Mucosa of descending colon (tissue), 3 donors: Measurements from ENCODE around the gene LRRIQ3. TPM values are rescaled to one million over a fixed set of nuclear protein-coding genes. Genes with fewer than 3 reads are reported as not detected.

ENCODE experiments used
- ATAC-seq: fragments of 200-7000 bp; cut with Tn5 transposase; one replicate; pipeline ENCODE4 v1.9.1; 2020; ENCODE audit warnings: mild to moderate bottlenecking, moderate library complexity
- DNase-seq, 3 donors: peaks; one replicate each; pipeline ENCODE4 v3.0.0-alpha.2; 2020
- H3K36me3 ChIP-seq: fragments of 200-600 bp; one replicate; pipeline ENCODE4 v1.8.0; 2021; ENCODE audit warnings: low read depth, mild to moderate bottlenecking
- H3K4me1 ChIP-seq: fragments of 200-600 bp; one replicate; pipeline ENCODE4 v1.8.0; 2021; ENCODE audit warnings: low read depth, mild to moderate bottlenecking
- H3K4me3 ChIP-seq: fragments of 200-600 bp; one replicate; pipeline ENCODE4 v1.8.0; 2021; ENCODE audit warnings: mild to moderate bottlenecking
- H3K9me3 ChIP-seq: fragments of 200-600 bp; one replicate; pipeline ENCODE4 v1.8.0; 2021; ENCODE audit warnings: mild to moderate bottlenecking
- intact Hi-C, 2 donors: fragments of 100-400 bp; cut with DNase I in 1 of 2; cut with micrococcal nuclease in 1 of 2; formaldehyde crosslinking; loops; one replicate each; pipeline versions ENCODE4 v1.11.0 to v1.11.1; 2022; cut with DNase I, micrococcal nuclease
- total RNA-seq, 3 donors: library from RNA; stranded (reverse); fragmentation: NEBNext Ultra II Directional in 2 of 3; extraction: Animal tissue kit (Norgen Biotek cat#: 25700) in 2 of 3; gene quantifications; one replicate each; pipeline versions ENCODE4 v1.2.1 to v1.2.4, GENCODE V29; 2021 to 2023
- TF ChIP-seq, protein P1 (sequence below): fragments of 200-600 bp; IDR thresholded peaks from one replicate; pipeline ENCODE4 v1.8.0; 2022; ENCODE audit warnings: antibody characterized with exemption, mild to moderate bottlenecking
- donor health status: DM: no; HTN: no; CAD: no; lungs with moderate emphysema.
- donor health status: DM: no; HTN: no; CAD: no.
- donor health status: DM: no; HTN: yes; CAD: no.

LRRIQ3 gene
- total RNA-seq, 3 donors from 2014 or later: 0.38 to 0.72 (median 0.63) TPM

DNA sequence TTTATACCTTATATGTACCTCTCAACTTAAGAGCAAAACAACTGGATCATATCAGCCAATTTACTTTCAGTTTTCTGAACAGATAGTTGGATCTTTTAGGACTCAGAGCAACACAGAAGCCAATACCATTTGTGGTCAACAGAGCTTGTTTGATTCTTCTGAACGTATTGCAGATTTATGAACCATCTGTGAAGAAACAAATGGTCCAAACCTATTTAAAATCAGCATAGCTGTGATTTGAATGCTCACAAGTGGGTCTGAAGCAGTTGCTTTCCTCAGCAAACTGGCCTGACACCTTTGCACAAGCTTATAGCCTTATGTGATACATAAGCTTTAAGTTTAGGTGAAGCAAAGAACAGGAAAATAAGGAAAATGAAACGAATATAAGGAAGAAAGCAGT is 147.6 kb downstream of the LRRIQ3 start:
- TF ChIP-seq, protein P1, sequence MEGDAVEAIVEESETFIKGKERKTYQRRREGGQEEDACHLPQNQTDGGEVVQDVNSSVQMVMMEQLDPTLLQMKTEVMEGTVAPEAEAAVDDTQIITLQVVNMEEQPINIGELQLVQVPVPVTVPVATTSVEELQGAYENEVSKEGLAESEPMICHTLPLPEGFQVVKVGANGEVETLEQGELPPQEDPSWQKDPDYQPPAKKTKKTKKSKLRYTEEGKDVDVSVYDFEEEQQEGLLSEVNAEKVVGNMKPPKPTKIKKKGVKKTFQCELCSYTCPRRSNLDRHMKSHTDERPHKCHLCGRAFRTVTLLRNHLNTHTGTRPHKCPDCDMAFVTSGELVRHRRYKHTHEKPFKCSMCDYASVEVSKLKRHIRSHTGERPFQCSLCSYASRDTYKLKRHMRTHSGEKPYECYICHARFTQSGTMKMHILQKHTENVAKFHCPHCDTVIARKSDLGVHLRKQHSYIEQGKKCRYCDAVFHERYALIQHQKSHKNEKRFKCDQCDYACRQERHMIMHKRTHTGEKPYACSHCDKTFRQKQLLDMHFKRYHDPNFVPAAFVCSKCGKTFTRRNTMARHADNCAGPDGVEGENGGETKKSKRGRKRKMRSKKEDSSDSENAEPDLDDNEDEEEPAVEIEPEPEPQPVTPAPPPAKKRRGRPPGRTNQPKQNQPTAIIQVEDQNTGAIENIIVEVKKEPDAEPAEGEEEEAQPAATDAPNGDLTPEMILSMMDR: no peak
- intact Hi-C loops: no loop called here
- Histone ChIP-seq H3K4me3 (no peak overlapping the region), H3K36me3 (no peaks in the 10 kb centered on the region), H3K9me3 (no peaks in the 10 kb centered on the region), H3K4me1 (no peaks in the 10 kb centered on the region)
- ATAC-seq: no peak
- DNase-seq: no peak

DNA sequence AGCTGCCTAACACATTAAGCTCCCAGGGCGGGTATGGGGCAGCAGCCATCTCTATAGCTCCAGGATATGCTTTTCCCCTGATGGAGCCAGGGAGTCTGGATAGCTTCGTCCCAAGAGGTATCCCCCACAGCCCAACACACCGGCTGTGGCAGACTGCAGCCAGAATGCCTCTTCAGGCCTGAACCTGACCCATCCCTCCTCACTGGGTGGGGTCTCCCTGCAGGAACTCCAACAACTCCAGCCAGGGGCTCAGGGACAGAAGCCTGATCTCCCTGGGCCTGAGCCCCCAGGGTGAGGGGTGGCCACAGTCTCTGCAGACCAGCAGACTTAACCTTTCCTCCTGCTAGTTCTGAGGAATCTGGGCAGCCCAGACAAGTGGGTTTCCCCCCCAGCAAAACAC is 159.9 kb downstream of the LRRIQ3 start:
- no peaks in the 10 kb centered on the region for H3K36me3 ChIP-seq
- intact Hi-C loops: no loop called here
- DNase-seq: no peak

GRCh38 chr1:74012583-74012982 is 185.4 kb downstream of the LRRIQ3 start:
- TF ChIP-seq, protein P1: no peak
- DNase-seq: no peak
- Histone ChIP-seq H3K36me3 (no peaks in the 10 kb centered on the region), H3K4me1 (no peaks in the 10 kb centered on the region), H3K9me3 (no peaks in the 10 kb centered on the region), H3K4me3 (no peak overlapping the region)
- no peak for ATAC-seq
- intact Hi-C loops: no loop called here

More for the DNA sequence above, 159.9 kb downstream of the LRRIQ3 start:
- no peak overlapping the region for H3K4me3 ChIP-seq
- TF ChIP-seq, protein P1: no peak
- no peak for ATAC-seq
- H3K9me3 ChIP-seq: no peaks in the 10 kb centered on the region
- H3K4me1 ChIP-seq: no peaks in the 10 kb centered on the region

- DNase-seq (no peak), ATAC-seq (no peak)
- Histone ChIP-seq H3K9me3 (no peaks in the 10 kb centered on the region), H3K36me3 (no peaks in the 10 kb centered on the region), H3K4me1 (no peaks in the 10 kb centered on the region), H3K4me3 (no peak overlapping the region)
- intact Hi-C loops: no loop called here
- TF ChIP-seq, protein P1: no peak
Measured at GRCh38 chr1:74011736-74012135, 186.2 kb downstream of the LRRIQ3 start.

DNA sequence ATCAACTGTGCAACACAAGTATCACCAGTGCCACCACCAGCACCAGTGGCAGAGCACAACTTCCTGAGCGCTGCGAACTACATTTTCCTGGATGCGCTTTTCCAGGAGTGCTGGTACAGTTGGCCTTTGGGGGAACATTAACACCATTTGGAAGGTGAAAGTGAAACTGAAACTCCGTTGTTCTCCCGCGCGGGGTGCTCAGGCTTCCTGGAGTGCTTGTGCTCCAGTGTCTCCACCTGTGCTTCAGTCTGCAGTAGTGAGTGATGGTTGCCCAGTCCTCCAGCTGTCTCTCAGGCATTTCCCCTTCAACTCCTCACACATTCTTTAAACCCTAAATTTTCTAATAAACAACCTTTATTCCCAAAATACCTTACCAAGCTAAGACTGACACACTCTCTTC is 187.8 kb downstream of the LRRIQ3 start:
- TF ChIP-seq, protein P1: no peak
- DNase-seq: peak in 2 of 3 donors; percentile 5 to 16
- no peaks in the 10 kb centered on the region for H3K36me3 ChIP-seq
- H3K9me3 ChIP-seq: no peaks in the 10 kb centered on the region
- no peaks in the 10 kb centered on the region for H3K4me1 ChIP-seq
- peak; percentile 49 for ATAC-seq
- H3K4me3 ChIP-seq: no peak overlapping the region
- intact Hi-C loops: no loop called here

GRCh38 chr1:74005533-74005932 is 192.4 kb downstream of the LRRIQ3 start:
- H3K4me3 ChIP-seq: no peak overlapping the region
- TF ChIP-seq, protein P1: no peak
- intact Hi-C loops: no loop called here
- H3K4me1 ChIP-seq: no peaks in the 10 kb centered on the region
- DNase-seq: no peak
- peak; percentile 45 for ATAC-seq
- no peaks in the 10 kb centered on the region for H3K9me3 ChIP-seq
- no peaks in the 10 kb centered on the region for H3K36me3 ChIP-seq
